Neural progenitor cell (in vitro differentiated cells): ENCODE measurements around the gene KCNQ1.

Experiments
- CTCF ChIP-seq: fragments of 200-600 bp; sonication (generic); IDR thresholded peaks from 2 replicates; pipeline ENCODE4 v1.5.1; 2017; ENCODE audit warnings: antibody characterized with exemption, mild to moderate bottlenecking
- EZH2phosphoT487 ChIP-seq: fragments of 200-600 bp; sonication (generic); IDR thresholded peaks from 2 replicates; pipeline ENCODE4 v1.6.1; 2017; ENCODE audit warnings: antibody characterized with exemption

DNA sequence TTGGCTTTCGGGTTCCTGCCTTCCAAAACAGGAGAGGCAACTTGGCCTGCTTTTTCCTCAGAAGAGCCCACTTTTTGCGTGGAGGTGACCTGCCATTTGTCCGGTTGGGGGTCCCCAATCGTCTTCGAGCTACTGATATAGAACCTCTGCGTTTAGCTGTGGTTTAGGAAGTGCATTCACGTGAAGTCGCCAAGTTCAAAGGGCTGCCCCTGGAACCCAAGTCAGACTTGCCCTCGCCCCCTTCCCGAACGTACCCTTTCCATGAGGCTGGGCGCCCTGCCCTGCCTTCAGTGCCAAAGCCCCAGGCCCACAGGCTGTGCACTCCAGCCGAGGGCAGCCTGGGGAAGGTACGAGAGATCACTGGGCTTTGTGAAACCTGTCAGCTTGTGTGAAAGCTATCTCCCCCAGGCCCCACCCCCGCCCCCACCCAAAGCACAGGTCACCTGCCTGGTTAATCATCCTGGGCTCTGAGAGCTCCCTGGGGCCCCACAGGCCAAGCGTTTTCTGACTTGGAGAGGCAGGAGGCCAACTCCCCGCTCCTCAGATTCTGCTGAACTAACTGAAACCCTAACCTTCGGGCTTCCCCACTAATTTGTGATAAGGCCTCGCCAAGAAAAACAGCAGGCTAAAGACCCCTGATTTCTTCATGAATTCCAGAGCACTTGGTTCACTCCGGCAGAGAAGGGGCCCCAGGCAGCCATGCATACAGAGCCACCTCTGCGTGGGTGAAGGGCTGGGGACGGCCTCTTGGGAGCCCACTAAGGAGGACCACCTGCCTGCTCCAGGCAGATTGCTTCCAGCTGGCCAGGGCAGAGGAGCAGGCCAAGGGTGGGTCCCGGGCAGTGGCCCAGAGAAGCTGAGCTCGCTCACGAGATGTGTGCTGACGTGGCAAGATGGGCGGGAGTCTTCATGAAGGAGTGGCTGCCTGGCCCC, 280.8 kb downstream of the KCNQ1 start:
- TF ChIP-seq CTCF (no peak), EZH2phosphoT487 (no peak)
